Duodenal mucosa (tissue), 2 donors: ENCODE data around the gene PHGDH.
A peak's percentile ranks its signal among the peaks of the same experiment; 100 is the strongest.

Source experiments
- H3K27ac ChIP-seq: one replicate; pipeline ENCODE4 v1.7.0; 2013; ENCODE audit warnings: low read depth, low read length
- H3K27me3 ChIP-seq, 2 donors: one replicate each; pipeline ENCODE4 v1.7.0; 2013; ENCODE audit warnings: low read length in 2 of 2, control low read depth in 1 of 2; ENCODE audit not compliant: insufficient read depth in 2 of 2, control insufficient read depth in 1 of 2
- H3K36me3 ChIP-seq, 2 donors: one replicate each; pipeline ENCODE4 v1.7.0; 2013; ENCODE audit warnings: low read length in 2 of 2, control low read depth in 1 of 2; ENCODE audit not compliant: insufficient read depth in 2 of 2, control insufficient read depth in 1 of 2
- H3K4me1 ChIP-seq, 2 donors: one replicate each; pipeline ENCODE4 v1.7.0; 2013; ENCODE audit warnings: low read length in 2 of 2, control low read depth in 1 of 2; ENCODE audit not compliant: insufficient read depth in 2 of 2, control insufficient read depth in 1 of 2
- H3K4me3 ChIP-seq, 2 donors: one replicate each; pipeline ENCODE4 v1.7.0; 2013; ENCODE audit warnings: low read length in 2 of 2, low read depth in 1 of 2
- H3K9ac ChIP-seq, 2 donors: one replicate each; pipeline ENCODE4 v1.7.0; 2013; ENCODE audit warnings: low read length in 2 of 2, low read depth in 1 of 2
- H3K9me3 ChIP-seq, 2 donors: one replicate each; pipeline ENCODE4 v1.7.0; 2013; ENCODE audit warnings: low read length in 2 of 2, control low read depth in 1 of 2; ENCODE audit not compliant: control insufficient read depth in 1 of 2

The PHGDH gene

DNA sequence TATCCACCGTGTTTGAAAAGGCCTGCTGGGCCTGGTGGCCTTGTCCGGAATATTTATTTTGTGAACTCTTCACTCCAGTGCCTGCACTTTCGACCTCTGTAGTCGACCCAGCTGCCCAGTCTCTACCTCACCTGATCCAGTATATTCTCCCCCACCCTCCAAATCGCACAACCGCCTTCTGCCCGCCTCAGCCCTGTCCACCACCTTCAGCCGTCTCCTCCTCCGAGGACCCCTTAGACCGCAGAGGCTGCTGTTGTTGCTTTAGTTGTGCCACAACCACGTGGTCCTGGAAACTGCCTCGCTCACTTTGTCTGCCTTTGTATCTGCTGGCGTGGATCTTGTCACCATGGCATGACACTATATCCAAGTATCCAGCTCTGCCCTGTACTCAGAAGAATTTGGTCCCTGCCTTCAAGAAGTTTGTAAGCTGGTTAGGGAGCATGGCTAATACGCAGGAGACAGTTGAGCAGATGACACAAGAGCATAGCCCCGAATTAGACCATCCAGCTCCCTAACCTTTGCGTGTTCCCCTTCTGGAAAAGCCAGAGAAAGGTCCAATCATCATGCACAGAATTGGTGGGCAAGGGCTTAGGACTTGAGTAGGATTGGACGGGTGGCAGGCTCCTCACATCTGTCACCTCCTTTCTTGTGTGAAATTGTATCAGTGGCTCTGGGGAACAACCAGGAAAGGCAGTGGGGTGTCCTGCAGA is 1.5 kb downstream of the PHGDH start:
- Histone ChIP-seq H3K36me3 (no peaks in the 10 kb centered on the region), H3K4me3 (peak overlapping the region in 1 of 2 donors; percentile 57), H3K4me1 (peaks cover 0 to 10% of the 10 kb centered on the region in 2 donors), H3K27ac (peak overlapping the region; percentile 27), H3K9me3 (no peaks in the 10 kb centered on the region), H3K27me3 (peaks cover 4 to 5% of the 10 kb centered on the region in 2 donors), H3K9ac (no peak overlapping the region)

DNA sequence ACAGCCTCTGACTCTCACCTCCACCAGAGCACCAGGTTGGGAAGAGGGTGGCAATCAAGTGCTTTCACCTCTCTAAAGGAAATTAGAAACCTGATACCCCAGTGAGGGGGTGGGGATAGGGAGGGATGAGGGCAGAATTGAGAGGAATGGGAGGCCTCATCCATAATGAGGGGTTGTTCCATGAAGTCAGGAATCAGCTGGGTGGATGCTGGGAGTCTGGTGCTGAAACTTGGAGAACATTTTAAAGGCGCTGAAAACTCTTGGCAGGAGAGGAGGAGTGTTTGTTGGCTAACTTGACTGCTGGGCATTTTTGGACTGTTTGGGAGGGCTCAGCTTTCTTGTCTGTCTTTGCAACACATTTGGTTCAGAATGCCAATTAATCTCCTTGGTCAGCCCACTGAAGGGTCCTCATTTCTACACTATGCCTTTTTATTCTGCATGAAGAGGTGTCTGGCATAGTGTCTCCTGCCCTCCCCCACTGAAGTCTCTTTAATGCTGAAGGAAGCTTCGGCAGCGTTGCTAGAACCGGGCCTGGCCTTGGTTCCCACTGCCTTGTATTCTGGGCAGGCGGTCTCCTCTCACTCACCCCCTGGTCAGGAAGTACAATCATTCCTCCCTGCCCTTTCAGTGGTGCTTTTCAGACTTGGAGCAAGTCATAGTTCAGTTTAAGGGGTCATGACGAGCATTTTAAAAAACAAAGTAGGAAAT is 2.2 kb downstream of the PHGDH start:
- Histone ChIP-seq H3K4me3 (no peak overlapping the region), H3K27ac (no peak overlapping the region), H3K36me3 (no peaks in the 10 kb centered on the region), H3K4me1 (peaks cover 4 to 10% of the 10 kb centered on the region in 2 donors), H3K9ac (no peak overlapping the region), H3K27me3 (peaks cover 4 to 5% of the 10 kb centered on the region in 2 donors), H3K9me3 (no peaks in the 10 kb centered on the region)

DNA sequence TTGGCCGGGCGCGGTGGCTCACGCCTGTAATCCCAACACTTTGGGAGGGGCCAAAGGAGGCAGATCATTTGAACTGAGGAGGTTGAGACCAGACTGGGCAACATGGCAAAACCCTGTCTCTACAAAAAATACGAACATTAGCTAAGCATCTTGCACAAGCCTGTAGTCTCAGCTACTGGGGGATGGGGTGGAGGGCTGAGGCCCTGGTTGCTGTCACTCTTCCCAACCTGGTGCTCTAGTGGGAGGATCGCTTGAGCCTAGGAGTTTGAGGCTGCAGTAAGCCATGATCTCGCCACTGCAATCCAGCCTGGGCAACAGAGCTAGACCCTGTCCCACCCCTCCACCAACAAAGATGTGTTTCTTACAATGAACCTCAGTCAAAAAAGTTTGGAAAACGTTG is 2.8 kb downstream of the PHGDH start:
- Histone ChIP-seq H3K4me1 (peaks cover 10% of the 10 kb centered on the region in 2 donors), H3K9me3 (no peaks in the 10 kb centered on the region), H3K27me3 (peaks cover 4 to 5% of the 10 kb centered on the region in 2 donors), H3K36me3 (no peaks in the 10 kb centered on the region), H3K9ac (no peak overlapping the region), H3K4me3 (no peak overlapping the region), H3K27ac (no peak overlapping the region)

DNA sequence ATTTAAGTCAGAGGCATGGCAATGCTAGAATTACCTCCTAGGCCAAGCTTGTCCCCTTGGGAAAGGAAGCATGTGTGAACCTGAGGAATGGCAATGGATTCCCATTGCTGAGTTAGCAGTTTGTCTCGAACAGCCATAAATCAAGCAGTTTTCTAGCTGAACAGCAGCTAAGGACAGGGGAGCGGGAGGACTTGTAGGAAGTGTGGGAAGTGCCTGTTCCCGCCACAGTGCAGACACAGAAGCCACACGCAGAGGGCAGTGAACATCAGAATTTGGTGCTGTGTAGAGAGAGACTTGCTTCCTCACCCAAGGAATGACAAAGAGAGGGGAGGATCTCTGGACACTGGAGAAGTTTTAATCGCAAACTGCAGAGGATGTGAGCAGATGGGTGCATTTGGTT is 3.8 kb downstream of the PHGDH start:
- Histone ChIP-seq H3K27ac (no peak overlapping the region), H3K9ac (no peak overlapping the region), H3K4me3 (no peak overlapping the region), H3K9me3 (no peaks in the 10 kb centered on the region), H3K36me3 (no peaks in the 10 kb centered on the region), H3K4me1 (peaks cover 10% of the 10 kb centered on the region in 2 donors), H3K27me3 (peaks cover 4 to 5% of the 10 kb centered on the region in 2 donors)

DNA sequence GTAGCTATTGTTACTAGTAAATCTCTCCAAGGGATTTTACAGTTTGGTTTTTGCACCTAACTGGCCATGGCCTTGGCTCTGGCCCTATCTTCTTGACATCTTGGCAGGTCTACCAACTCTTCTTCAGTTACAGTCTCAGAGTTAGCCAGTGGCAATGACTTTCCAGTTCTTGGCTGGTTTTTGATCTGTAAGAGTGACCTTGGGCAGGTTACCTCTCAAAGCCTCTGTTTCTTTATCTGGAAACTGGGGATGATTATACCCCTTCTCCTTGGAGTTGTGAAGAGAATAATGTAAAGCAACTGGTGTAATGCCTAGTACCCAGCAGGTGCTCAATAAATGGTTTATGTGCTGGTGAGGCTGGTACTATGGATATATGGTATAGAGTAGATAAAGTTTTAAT is 6.7 kb downstream of the PHGDH start:
- Histone ChIP-seq H3K27ac (no peak overlapping the region), H3K4me1 (peaks cover 0 to 20% of the 10 kb centered on the region in 2 donors), H3K27me3 (no peaks in the 10 kb centered on the region), H3K4me3 (no peak overlapping the region), H3K36me3 (peaks cover 0 to 3% of the 10 kb centered on the region in 2 donors), H3K9me3 (no peaks in the 10 kb centered on the region), H3K9ac (no peak overlapping the region)

DNA sequence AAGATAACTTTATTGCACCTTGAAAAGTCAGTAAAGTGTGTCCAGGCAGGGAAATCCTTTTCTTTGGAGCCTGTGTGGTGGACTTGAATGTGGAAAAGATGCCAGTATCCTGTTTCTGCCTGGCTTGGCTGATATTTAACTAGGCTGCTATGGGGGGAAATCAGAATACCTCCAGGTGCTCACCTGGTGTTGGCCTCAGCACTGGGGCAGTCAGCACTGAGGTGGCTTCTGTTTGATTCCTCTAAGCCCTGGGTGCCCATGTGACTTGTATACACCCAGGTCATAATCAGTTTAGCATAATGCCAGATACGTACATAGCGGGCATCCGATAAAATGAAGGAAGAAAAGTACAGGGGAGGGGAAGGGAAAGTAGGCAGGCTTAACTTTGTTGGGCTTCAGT is 7.2 kb downstream of the PHGDH start:
- H3K4me3 ChIP-seq, result no peak overlapping the region
- peaks cover 0 to 20% of the 10 kb centered on the region in 2 donors for H3K4me1 ChIP-seq
- peaks cover 0 to 3% of the 10 kb centered on the region in 2 donors for H3K36me3 ChIP-seq
- H3K27ac ChIP-seq, result no peak overlapping the region
- H3K9me3 ChIP-seq, result no peaks in the 10 kb centered on the region
- H3K9ac ChIP-seq, result no peak overlapping the region
- H3K27me3 ChIP-seq, result no peaks in the 10 kb centered on the region

DNA sequence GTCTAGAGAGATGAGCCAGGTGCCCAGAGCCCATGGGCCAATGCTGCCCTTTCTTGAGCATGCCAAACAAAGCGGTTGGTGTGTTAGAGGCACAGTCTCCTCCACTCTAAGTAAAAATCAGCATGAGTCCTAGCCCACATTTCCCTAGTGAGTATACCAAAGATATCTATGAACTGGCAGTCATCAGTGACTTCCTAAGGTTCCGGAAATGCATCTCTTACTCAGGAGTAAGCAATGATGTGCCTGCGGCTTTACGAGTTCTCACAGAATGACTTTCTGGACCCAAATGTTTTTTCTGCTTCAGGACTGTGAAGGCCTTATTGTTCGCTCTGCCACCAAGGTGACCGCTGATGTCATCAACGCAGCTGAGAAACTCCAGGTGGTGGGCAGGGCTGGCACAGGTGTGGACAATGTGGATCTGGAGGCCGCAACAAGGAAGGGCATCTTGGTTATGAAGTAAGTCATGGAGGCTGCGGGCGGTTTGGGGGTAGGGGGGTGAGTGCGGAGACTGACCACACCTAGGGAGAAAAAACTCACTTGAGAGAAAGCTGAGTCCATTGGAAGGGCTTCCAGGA is 9.2 kb downstream of the PHGDH start:
- peaks cover 0 to 20% of the 10 kb centered on the region in 2 donors for H3K4me1 ChIP-seq
- H3K27me3 ChIP-seq, result no peaks in the 10 kb centered on the region
- H3K9ac ChIP-seq, result no peak overlapping the region
- no peak overlapping the region for H3K4me3 ChIP-seq
- H3K9me3 ChIP-seq, result no peaks in the 10 kb centered on the region
- peaks cover 0 to 3% of the 10 kb centered on the region in 2 donors for H3K36me3 ChIP-seq
- no peak overlapping the region for H3K27ac ChIP-seq

DNA sequence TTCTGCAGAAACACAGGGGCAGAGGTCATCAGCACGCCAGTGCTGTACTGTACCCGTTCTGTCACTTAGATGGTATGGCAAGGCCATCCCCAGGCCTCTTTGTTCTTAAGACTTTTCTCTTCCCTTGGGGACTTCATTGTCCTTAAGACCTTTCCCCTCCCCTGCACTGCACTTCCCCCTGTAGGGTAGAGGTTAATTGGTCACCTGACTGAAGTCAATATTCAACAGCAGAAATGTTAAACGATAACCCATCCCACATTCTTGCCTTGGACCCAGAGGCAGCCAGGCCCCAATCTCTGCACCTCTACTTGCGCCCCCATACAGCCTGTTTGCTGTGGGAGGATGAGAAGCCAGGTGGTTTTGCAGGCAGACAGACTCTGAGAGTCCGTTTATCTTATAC is 10.2 kb downstream of the PHGDH start:
- no peak overlapping the region for H3K4me3 ChIP-seq
- H3K4me1 ChIP-seq, result peaks cover 0 to 20% of the 10 kb centered on the region in 2 donors

DNA sequence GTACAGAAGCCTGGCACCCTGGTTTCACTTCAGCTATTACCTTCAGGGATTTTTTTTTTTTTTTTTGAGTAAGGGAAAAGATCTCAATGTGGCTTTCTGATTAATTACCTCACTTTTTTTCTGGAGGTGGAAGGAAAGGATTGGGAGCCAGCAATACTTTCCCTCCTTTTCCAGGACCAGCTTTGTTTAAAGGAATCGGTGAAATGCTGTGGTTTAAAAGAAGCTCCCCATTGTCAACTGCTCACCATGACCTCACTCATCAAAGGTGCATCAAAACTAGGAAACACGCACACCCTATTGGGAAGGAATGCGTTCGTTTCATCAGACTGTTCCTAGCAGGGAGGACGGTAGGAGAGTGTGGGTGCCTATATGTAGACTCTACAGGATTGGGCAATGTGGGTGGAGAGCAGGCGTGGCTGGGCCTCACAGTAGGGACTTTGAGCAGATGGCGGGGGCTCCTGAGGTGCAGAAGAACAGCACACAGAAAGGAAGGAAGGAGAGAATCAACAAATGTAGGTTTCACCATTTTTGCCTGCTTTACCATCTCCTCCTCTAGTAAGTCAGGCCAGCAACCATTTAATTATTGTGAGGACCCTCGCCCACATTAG is 13.0 kb downstream of the PHGDH start:
- H3K36me3 ChIP-seq, result peaks cover 0 to 3% of the 10 kb centered on the region in 2 donors

More for the DNA sequence above, 10.2 kb downstream of the PHGDH start:
- no peaks in the 10 kb centered on the region for H3K27me3 ChIP-seq
- no peaks in the 10 kb centered on the region for H3K9me3 ChIP-seq
- H3K27ac ChIP-seq, result no peak overlapping the region
- no peak overlapping the region for H3K9ac ChIP-seq
- peaks cover 0 to 3% of the 10 kb centered on the region in 2 donors for H3K36me3 ChIP-seq

DNA sequence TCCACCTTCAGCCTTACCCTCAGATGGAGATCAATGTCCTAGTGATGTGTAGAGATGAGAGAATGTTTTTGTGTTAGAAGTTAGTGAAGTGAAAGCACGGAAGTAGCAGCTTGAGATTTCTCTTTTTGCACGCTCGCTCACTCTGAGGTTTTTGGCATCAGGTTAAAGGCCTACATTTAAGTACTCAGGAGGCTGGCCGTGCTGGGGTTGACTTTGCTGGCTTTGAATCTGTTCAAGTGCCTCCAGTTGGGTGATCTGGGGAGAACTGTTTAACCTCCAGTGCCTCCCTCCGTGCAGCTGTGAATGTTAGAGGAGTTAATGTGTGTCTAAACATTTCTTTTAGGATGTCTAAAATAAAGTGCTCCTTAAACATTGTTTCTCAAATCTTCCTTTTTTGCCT is 13.9 kb downstream of the PHGDH start:
- no peak overlapping the region for H3K4me3 ChIP-seq
- H3K36me3 ChIP-seq, result peaks cover 0 to 3% of the 10 kb centered on the region in 2 donors
- H3K9ac ChIP-seq, result no peak overlapping the region
- H3K27ac ChIP-seq, result no peak overlapping the region
- H3K4me1 ChIP-seq, result peaks cover 9 to 19% of the 10 kb centered on the region in 2 donors
- no peaks in the 10 kb centered on the region for H3K9me3 ChIP-seq
- no peaks in the 10 kb centered on the region for H3K27me3 ChIP-seq

More for the DNA sequence above, 13.0 kb downstream of the PHGDH start:
- Histone ChIP-seq H3K9me3 (no peaks in the 10 kb centered on the region), H3K27ac (no peak overlapping the region), H3K27me3 (no peaks in the 10 kb centered on the region), H3K4me1 (peaks cover 9 to 19% of the 10 kb centered on the region in 2 donors), H3K4me3 (no peak overlapping the region), H3K9ac (no peak overlapping the region)
